ENCODE results near the gene EPB41. TPM values are rescaled to one million over a fixed set of nuclear protein-coding genes. Genes with fewer than 3 reads are reported as not detected.
A peak's percentile ranks its signal among the peaks of the same experiment; 100 is the strongest.
"Not testable (repeated sequence)": the region's sequence is repeated elsewhere in the genome, so short reads cannot be mapped to it uniquely, and the experiment has no call there.

The EPB41 gene
- 98.0 TPM for total RNA-seq
- 18.6 TPM for polyA plus RNA-seq
- long read RNA-seq, donor 1, full-length matches to known transcripts, result 1 of 1 reads
- long read RNA-seq, donor 1, partial matches to known transcripts, result 0 of 1 reads
- long read RNA-seq, donor 1, other reads (novel, unspliced or antisense), result 0 of 1 reads
- long read RNA-seq, donor 2, full-length matches to known transcripts, result 1 of 27 reads
- long read RNA-seq, donor 2, partial matches to known transcripts, result 26 of 27 reads
- long read RNA-seq, donor 2, other reads (novel, unspliced or antisense), result 0 of 27 reads
- long read RNA-seq, donor 3, full-length matches to known transcripts, result 4 of 4 reads
- long read RNA-seq, donor 3, partial matches to known transcripts, result 0 of 4 reads
- long read RNA-seq, donor 3, other reads (novel, unspliced or antisense), result 0 of 4 reads
- long read RNA-seq, donor 4, full-length matches to known transcripts, result 2 of 2 reads
- long read RNA-seq, donor 4, partial matches to known transcripts, result 0 of 2 reads
- long read RNA-seq, donor 4, other reads (novel, unspliced or antisense), result 0 of 2 reads
- long read RNA-seq, donor 5, full-length matches to known transcripts, result 5 of 16 reads
- long read RNA-seq, donor 5, partial matches to known transcripts, result 6 of 16 reads
- long read RNA-seq, donor 5, other reads (novel, unspliced or antisense), result 5 of 16 reads
- long read RNA-seq, donor 6, partial matches to known transcripts, result 26 of 27 reads
- long read RNA-seq, donor 6, other reads (novel, unspliced or antisense), result 0 of 27 reads
- long read RNA-seq, donor 7, full-length matches to known transcripts, result 5 of 36 reads
- long read RNA-seq, donor 7, partial matches to known transcripts, result 31 of 36 reads
- long read RNA-seq, donor 7, other reads (novel, unspliced or antisense), result 0 of 36 reads
- long read RNA-seq, donor 8, result 0 reads
- long read RNA-seq, donor 9, full-length matches to known transcripts, result 3 of 8 reads
- long read RNA-seq, donor 9, partial matches to known transcripts, result 5 of 8 reads
- long read RNA-seq, donor 9, other reads (novel, unspliced or antisense), result 0 of 8 reads
- long read RNA-seq, donor 10, full-length matches to known transcripts, result 5 of 19 reads
- long read RNA-seq, donor 10, partial matches to known transcripts, result 14 of 19 reads
- long read RNA-seq, donor 10, other reads (novel, unspliced or antisense), result 0 of 19 reads

GRCh38 chr1:28914228-28915030 is at the start of gene EPB41:
TSS of gene EPB41 (plus strand) at chr1:28914569. CDS start at chr1:28987438, 72,869 bp downstream.
- H3K9me3 ChIP-seq (ENCODE audit: control insufficient read depth in 2 of 2, insufficient read depth in 1 of 2, low read length in 1 of 2), result no peaks in the 10 kb centered on the region
- no peaks in the 10 kb centered on the region for H3K27me3 ChIP-seq (ENCODE audit: control insufficient read depth in 2 of 2, insufficient read depth in 1 of 2, low read length in 1 of 2)
- H3K36me3 ChIP-seq (ENCODE audit: control insufficient read depth in 2 of 2, insufficient read depth in 2 of 2, low read length in 1 of 2), result peaks cover 0 to 6% of the 10 kb centered on the region in 2 donors
- H3K4me3 ChIP-seq (ENCODE audit: low read length in 2 of 2), result peak within 1 kb of the TSS; percentile 82 to 98
- DNase-seq (ENCODE audit: low read depth in 6 of 9, low spot score in 9 of 9), result peak; percentile 85 to 98 (median 95)
- H3K4me1 ChIP-seq (ENCODE audit: control insufficient read depth in 2 of 2, insufficient read depth in 2 of 2, low read length in 2 of 2), result peaks cover 20 to 24% of the 10 kb centered on the region in 2 donors
- H3K27ac ChIP-seq (ENCODE audit: low read depth in 1 of 2, low read length in 1 of 2), result peak within 1 kb of the TSS; percentile 77 to 86
- WGBS, result under 1% methylated on average over 95 of the region's 95 CpGs

GRCh38 chr1:28864695-28865094 is 49.7 kb upstream of the EPB41 start:
- WGBS, result 97% methylated on average over 6 of the region's 6 CpGs
- H3K27ac ChIP-seq (ENCODE audit: low read depth in 1 of 2, low read length in 1 of 2), result no peak overlapping the region
- H3K4me1 ChIP-seq (ENCODE audit: control insufficient read depth in 2 of 2, insufficient read depth in 2 of 2, low read length in 2 of 2), result no peaks in the 10 kb centered on the region

GRCh38 chr1:28865997-28866650 is 48.2 kb upstream of the EPB41 start:
- no peak for DNase-seq (ENCODE audit: low read depth in 6 of 9, low spot score in 9 of 9)
- Histone ChIP-seq H3K36me3 (ENCODE audit: control insufficient read depth in 2 of 2, insufficient read depth in 2 of 2, low read length in 1 of 2) (no peaks in the 10 kb centered on the region), H3K9me3 (ENCODE audit: control insufficient read depth in 2 of 2, insufficient read depth in 1 of 2, low read length in 1 of 2) (no peaks in the 10 kb centered on the region), H3K27me3 (ENCODE audit: control insufficient read depth in 2 of 2, insufficient read depth in 1 of 2, low read length in 1 of 2) (peaks cover 0 to 10% of the 10 kb centered on the region in 2 donors), H3K4me1 (ENCODE audit: control insufficient read depth in 2 of 2, insufficient read depth in 2 of 2, low read length in 2 of 2) (no peaks in the 10 kb centered on the region), H3K27ac (ENCODE audit: low read depth in 1 of 2, low read length in 1 of 2) (no peak overlapping the region), H3K4me3 (ENCODE audit: low read length in 2 of 2) (no peak overlapping the region)
- 92% methylated on average over 10 of the region's 10 CpGs for WGBS

More at GRCh38 chr1:28864695-28865094, 49.7 kb upstream of the EPB41 start:
- H3K27me3 ChIP-seq (ENCODE audit: control insufficient read depth in 2 of 2, insufficient read depth in 1 of 2, low read length in 1 of 2), result peaks cover 0 to 10% of the 10 kb centered on the region in 2 donors
- H3K9me3 ChIP-seq (ENCODE audit: control insufficient read depth in 2 of 2, insufficient read depth in 1 of 2, low read length in 1 of 2), result no peaks in the 10 kb centered on the region
- H3K36me3 ChIP-seq (ENCODE audit: control insufficient read depth in 2 of 2, insufficient read depth in 2 of 2, low read length in 1 of 2), result no peaks in the 10 kb centered on the region
- no peak for DNase-seq (ENCODE audit: low read depth in 6 of 9, low spot score in 9 of 9)
- H3K4me3 ChIP-seq (ENCODE audit: low read length in 2 of 2), result no peak overlapping the region

- no peaks in the 10 kb centered on the region for H3K9me3 ChIP-seq (ENCODE audit: control insufficient read depth in 2 of 2, insufficient read depth in 1 of 2, low read length in 1 of 2)
- WGBS, result 88% methylated on average over 3 of the region's 3 CpGs
- no peak for DNase-seq (ENCODE audit: low read depth in 6 of 9, low spot score in 9 of 9)
- no peak overlapping the region for H3K4me3 ChIP-seq (ENCODE audit: low read length in 2 of 2)
- no peak overlapping the region for H3K27ac ChIP-seq (ENCODE audit: low read depth in 1 of 2, low read length in 1 of 2)
- H3K27me3 ChIP-seq (ENCODE audit: control insufficient read depth in 2 of 2, insufficient read depth in 1 of 2, low read length in 1 of 2), result peaks cover 0 to 10% of the 10 kb centered on the region in 2 donors
- H3K36me3 ChIP-seq (ENCODE audit: control insufficient read depth in 2 of 2, insufficient read depth in 2 of 2, low read length in 1 of 2), result no peaks in the 10 kb centered on the region
- H3K4me1 ChIP-seq (ENCODE audit: control insufficient read depth in 2 of 2, insufficient read depth in 2 of 2, low read length in 2 of 2), result no peaks in the 10 kb centered on the region
Measured at GRCh38 chr1:28867850-28868249, 46.5 kb upstream of the EPB41 start.

GRCh38 chr1:28869952-28870351 is 44.4 kb upstream of the EPB41 start:
- 98% methylated on average over 5 of the region's 5 CpGs for WGBS
- Histone ChIP-seq H3K36me3 (ENCODE audit: control insufficient read depth in 2 of 2, insufficient read depth in 2 of 2, low read length in 1 of 2) (no peaks in the 10 kb centered on the region), H3K4me1 (ENCODE audit: control insufficient read depth in 2 of 2, insufficient read depth in 2 of 2, low read length in 2 of 2) (no peaks in the 10 kb centered on the region), H3K4me3 (ENCODE audit: low read length in 2 of 2) (no peak overlapping the region), H3K9me3 (ENCODE audit: control insufficient read depth in 2 of 2, insufficient read depth in 1 of 2, low read length in 1 of 2) (no peaks in the 10 kb centered on the region), H3K27me3 (ENCODE audit: control insufficient read depth in 2 of 2, insufficient read depth in 1 of 2, low read length in 1 of 2) (peaks cover 0 to 8% of the 10 kb centered on the region in 2 donors), H3K27ac (ENCODE audit: low read depth in 1 of 2, low read length in 1 of 2) (no peak overlapping the region)
- no peak for DNase-seq (ENCODE audit: low read depth in 6 of 9, low spot score in 9 of 9)

GRCh38 chr1:28871631-28872401 is 42.6 kb upstream of the EPB41 start:
- Histone ChIP-seq H3K36me3 (ENCODE audit: control insufficient read depth in 2 of 2, insufficient read depth in 2 of 2, low read length in 1 of 2) (no peaks in the 10 kb centered on the region), H3K9me3 (ENCODE audit: control insufficient read depth in 2 of 2, insufficient read depth in 1 of 2, low read length in 1 of 2) (no peaks in the 10 kb centered on the region), H3K27me3 (ENCODE audit: control insufficient read depth in 2 of 2, insufficient read depth in 1 of 2, low read length in 1 of 2) (peaks cover 0 to 10% of the 10 kb centered on the region in 2 donors), H3K4me3 (ENCODE audit: low read length in 2 of 2) (no peak overlapping the region), H3K4me1 (ENCODE audit: control insufficient read depth in 2 of 2, insufficient read depth in 2 of 2, low read length in 2 of 2) (no peaks in the 10 kb centered on the region), H3K27ac (ENCODE audit: low read depth in 1 of 2, low read length in 1 of 2) (no peak overlapping the region)
- no peak for DNase-seq (ENCODE audit: low read depth in 6 of 9, low spot score in 9 of 9)
- WGBS, result 96% methylated on average over 12 of the region's 12 CpGs

- H3K27ac ChIP-seq (ENCODE audit: low read depth in 1 of 2, low read length in 1 of 2); H3K9me3 ChIP-seq (ENCODE audit: control insufficient read depth in 2 of 2, insufficient read depth in 1 of 2, low read length in 1 of 2); H3K27me3 ChIP-seq (ENCODE audit: control insufficient read depth in 2 of 2, insufficient read depth in 1 of 2, low read length in 1 of 2); H3K36me3 ChIP-seq (ENCODE audit: control insufficient read depth in 2 of 2, insufficient read depth in 2 of 2, low read length in 1 of 2); H3K4me1 ChIP-seq (ENCODE audit: control insufficient read depth in 2 of 2, insufficient read depth in 2 of 2, low read length in 2 of 2); H3K4me3 ChIP-seq (ENCODE audit: low read length in 2 of 2); DNase-seq (ENCODE audit: low read depth in 6 of 9, low spot score in 9 of 9): not testable (repeated sequence)
- WGBS, result 33% methylated on average over 5 of the region's 5 CpGs
Measured at GRCh38 chr1:28875134-28875533, 39.2 kb upstream of the EPB41 start.

Measured in thymus (tissue), 14 donors.